Activated T-cell treated with anti-CD3 and anti-CD28 coated beads for 48 hours (primary cell): Measurements from ENCODE around the gene MRPS18A.
"Not testable (repeated sequence)": the region's sequence is repeated elsewhere in the genome, so short reads cannot be mapped to it uniquely, and the experiment has no call there.

Experiments
- DNase-seq: peaks from one replicate; pipeline ENCODE4 v3.0.0-alpha.2; 2020; ENCODE audit warnings: low read depth

Gene MRPS18A

GRCh38 chr6:43671011-43671800, 16.4 kb downstream of the MRPS18A start:
- DNase-seq = no peak

GRCh38 chr6:43670623-43670986, 17.0 kb downstream of the MRPS18A start:
- DNase-seq = no peak

DNA sequence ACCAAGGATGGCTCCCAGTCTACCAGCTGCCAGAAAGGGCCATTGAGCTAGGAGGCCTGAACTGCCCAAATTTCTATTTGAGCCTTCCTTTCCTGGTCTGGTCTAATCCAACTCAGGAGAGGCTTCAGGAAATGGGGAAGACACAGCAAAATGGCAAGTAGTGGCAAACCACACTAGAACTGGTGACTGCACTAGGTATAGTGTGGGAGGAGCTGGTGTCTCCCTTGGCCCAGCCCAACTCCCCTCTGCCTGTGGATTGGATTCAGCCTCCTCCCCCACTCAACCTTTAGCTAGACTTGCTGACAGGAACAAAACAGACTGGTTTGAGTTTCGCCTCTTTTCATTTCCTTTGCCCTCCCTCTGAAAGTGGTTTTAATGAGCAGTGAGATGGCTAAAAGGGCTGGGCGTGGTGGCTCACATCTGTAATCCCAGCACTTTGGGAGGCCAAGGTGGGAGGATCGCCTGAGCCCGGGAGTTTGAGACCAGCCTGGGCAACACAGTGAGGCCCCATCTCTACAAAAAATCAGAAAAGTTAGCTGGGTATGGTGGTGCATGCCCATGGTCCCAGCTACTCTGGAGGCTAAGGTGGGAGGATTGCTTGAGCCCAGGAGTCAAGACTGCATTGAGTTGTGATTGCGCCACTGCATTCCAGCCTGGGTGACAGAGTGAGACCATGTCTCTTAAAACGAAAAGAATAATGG, 17.5 kb downstream of the MRPS18A start:
- DNase-seq = peak; percentile 23

DNA sequence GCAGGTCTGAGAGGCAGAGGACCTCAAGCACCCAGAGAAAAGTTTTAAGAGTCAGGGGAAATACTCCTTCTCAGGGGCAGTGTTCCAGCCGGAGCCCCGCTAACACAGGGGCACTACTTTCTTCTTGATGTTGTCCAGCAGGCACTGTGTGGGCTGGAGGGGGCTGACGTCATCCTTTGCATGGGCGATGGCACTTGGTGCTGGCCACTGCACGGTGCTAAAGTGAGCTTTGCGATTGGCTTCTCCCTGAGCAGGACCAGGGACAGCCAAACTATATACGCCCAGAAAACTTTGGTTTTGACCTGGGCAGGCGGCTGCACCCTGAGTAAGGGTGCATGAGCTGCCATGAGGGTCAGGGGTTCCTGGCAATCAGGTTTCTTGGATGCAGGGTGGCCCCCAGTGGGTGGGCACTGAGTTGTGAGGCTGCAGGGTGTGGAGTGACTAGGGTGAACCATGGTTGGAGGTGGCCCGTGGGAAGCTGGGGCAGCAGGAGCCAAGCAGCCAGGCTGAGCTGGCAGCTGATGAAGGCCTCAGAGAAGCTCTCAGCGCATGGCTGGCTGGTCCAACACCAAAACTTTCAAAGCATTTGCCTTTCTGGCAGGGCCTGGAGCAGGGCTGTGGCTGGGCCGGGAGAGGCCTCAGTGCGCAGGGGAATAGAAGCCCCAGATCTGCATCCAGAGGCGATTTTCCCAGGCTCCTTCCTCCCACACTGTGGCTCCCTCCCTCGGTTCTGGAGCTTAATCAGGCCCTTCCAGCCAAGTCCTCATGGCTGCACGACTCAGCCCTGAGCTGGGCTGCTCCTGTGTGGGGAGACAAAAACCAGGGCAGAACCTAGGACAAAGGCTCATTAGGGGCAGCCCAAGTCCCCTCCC, 18.3 kb downstream of the MRPS18A start:
- no peak for DNase-seq

- DNase-seq = peak; percentile 55
Observed at GRCh38 chr6:43668151-43669028, 19.2 kb downstream of the MRPS18A start.

GRCh38 chr6:43667245-43668150, 20.1 kb downstream of the MRPS18A start:
- DNase-seq = peak; percentile 82

- DNase-seq = no peak
Observed at GRCh38 chr6:43666196-43666920, 21.2 kb downstream of the MRPS18A start.

DNA sequence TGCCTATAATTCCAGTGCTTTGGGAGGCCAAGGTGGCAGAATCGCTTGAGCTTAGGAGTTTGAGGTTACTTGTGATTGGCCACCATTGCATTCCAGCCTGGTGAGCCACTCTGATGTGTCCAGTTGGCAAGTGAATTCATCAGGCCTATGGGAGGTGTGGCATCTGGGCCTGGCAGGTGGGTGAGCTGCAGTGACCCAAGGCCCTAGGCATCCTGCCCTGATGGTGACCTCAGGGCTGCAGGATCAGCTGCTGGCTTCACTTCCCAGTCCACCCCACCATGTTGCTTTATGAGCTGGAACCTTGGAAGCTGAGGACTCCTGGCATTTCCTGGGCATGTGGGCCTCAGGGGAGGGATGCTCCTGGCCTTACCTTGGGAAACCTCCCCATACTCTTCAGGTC, 22.2 kb downstream of the MRPS18A start:
- no peak for DNase-seq

GRCh38 chr6:43662948-43663347, 24.6 kb downstream of the MRPS18A start:
- DNase-seq = not testable (repeated sequence)

GRCh38 chr6:43658161-43658560, 29.4 kb downstream of the MRPS18A start:
- no peak for DNase-seq

DNA sequence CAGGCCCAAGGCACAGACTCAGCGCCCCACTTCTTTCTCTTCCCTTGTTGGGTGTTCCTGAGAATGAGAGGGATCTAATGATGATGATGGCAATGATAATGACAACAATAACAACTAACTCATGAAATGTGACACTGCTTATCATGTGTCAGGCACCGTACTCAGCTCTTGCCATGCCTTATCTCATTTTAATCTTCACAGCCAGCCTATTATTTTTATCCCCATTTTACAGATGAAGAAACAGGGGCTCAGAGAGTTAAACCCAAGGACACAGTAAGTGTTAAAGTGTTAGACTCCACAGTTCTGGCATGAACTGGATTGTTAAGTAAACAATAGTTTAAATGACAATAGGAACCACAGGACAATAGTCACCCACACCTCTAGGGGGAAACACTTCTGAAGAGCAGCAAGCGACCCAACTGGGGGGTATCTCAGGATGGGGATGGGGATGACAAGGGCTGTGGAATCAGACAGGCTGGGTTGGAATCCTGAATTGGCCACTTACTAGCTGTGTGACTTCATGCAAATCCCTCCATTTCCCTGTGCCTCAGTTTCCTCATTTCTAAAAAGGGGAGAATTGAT, 30.3 kb downstream of the MRPS18A start:
- no peak for DNase-seq

GRCh38 chr6:43652822-43653221, 34.8 kb downstream of the MRPS18A start:
- not testable (repeated sequence) for DNase-seq

DNA sequence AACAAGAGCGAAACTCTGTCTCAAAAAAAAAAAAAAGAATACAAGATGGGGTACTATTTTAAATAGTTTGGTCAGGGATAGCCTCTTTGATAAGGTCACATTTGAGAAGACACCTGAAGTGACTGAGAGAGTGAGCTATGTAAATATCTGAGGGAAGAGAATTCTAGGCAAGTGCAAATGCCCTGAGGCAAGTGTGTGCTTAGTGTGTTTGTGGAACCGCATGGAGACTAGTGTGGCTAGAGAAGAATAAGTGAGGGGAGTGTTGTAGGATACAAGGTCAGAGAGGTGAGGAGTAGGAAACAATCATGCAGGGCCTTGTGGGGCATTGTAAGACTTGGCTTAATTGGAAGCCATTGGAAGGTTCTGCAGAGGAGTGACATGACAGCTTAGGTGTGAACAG, 39.3 kb downstream of the MRPS18A start:
- no peak for DNase-seq

DNA sequence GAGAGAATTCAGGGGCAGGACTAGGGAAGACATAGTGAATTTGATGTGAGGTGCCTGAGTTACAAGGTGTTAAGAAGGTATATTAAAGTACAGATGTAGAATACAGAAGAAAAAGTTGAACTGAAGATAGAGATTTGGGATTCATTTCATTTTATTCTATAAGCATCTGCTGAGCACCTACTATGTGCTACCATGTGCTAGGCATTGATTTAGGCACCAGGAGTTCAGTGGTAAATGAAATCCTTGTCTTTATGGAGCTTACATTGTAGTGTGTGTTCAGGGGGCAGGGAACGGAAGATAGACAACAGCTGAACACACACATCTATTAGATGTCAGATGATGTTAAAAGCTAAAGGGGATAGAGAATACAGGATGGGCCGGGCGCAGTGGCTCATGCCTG, 40.0 kb downstream of the MRPS18A start:
- no peak for DNase-seq

DNA sequence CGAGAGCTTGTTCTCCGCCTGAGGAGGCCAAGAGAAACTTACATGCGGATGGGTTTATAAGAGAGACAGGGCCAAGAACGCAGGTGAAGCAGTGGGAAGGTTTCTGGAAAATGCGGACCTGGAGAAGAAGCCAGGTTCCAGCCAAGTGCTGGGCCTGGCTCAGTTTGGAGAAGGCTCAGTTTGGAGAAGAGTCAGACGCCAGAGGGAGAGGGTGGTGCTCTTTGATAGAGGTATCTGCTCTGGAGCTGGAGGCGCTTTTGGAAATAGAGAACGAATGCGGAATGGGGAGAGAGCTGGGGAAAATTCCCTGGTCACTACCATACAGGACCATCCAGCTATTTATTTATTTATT, 42.0 kb downstream of the MRPS18A start:
- DNase-seq = no peak

GRCh38 chr6:43644940-43645612, 42.5 kb downstream of the MRPS18A start, which contains the start of gene RSPH9:
TSS of gene RSPH9 (plus strand) at chr6:43645036. CDS start at chr6:43645099, 63 bp downstream.
- DNase-seq = peak; percentile 64

GRCh38 chr6:43639984-43640800, 47.4 kb downstream of the MRPS18A start:
- no peak for DNase-seq

DNA sequence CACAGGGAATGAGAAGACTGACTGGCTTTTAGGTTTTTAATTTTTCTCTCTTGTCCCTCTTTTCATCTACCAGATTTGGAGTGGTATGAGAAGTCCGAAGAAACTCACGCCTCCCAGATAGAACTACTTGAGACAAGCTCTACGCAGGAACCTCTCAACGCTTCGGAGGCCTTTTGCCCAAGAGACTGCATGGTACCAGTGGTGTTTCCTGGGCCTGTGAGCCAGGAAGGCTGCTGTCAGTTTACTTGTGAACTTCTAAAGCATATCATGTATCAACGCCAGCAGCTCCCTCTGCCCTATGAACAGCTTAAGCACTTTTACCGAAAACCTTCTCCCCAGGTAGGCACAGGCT, 51.3 kb downstream of the MRPS18A start:
- DNase-seq = no peak
